ENCODE data around the gene DNAJC18.

DNA sequence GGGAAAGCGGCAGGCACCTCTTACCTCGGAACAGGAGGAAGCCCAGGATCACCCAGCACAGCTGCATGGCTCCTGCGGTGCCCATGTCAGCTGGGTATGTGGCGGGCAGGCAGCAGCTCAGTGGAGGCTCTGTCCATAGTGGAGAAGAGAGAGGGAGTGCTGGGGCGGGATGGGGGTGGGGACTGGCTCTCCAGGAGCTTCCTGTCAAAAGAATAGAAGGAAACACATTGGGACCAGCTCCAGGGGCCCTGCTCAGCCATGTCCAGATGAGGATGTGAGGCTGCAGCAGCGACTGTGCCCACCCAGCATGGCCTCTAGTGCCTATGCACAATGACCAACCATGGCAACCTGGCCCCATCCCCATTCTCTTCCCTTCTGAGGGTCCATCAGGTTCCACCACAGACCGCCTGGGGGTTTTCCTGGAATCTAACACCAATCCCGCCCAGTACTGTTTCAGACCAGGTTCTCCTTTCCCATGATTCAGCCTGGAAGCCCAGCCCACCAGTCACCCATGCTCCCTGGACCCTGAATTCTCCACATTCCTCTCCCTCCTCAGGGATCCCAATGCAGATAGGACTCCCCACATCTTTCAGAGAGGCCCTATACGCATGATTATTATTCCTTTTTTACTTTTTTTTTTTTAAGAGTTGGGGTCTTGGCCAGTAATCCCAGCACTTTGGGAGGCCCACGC is 23.4 kb upstream of the DNAJC18 start, which contains the start of gene ECSCR:
- TF ChIP-seq POLR2A (IDR thresholded peaks at IDR 0.05; ENCODE audit: low read depth, low read length), result no peak
- TF ChIP-seq, protein P1, sequence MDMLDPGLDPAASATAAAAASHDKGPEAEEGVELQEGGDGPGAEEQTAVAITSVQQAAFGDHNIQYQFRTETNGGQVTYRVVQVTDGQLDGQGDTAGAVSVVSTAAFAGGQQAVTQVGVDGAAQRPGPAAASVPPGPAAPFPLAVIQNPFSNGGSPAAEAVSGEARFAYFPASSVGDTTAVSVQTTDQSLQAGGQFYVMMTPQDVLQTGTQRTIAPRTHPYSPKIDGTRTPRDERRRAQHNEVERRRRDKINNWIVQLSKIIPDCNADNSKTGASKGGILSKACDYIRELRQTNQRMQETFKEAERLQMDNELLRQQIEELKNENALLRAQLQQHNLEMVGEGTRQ (IDR thresholded peaks at IDR 0.05; ENCODE audit: low read depth, low read length), result no peak
- no peak for TF ChIP-seq RAD21 (IDR thresholded peaks at IDR 0.05; ENCODE audit: low read length)
- TF ChIP-seq, protein P2, sequence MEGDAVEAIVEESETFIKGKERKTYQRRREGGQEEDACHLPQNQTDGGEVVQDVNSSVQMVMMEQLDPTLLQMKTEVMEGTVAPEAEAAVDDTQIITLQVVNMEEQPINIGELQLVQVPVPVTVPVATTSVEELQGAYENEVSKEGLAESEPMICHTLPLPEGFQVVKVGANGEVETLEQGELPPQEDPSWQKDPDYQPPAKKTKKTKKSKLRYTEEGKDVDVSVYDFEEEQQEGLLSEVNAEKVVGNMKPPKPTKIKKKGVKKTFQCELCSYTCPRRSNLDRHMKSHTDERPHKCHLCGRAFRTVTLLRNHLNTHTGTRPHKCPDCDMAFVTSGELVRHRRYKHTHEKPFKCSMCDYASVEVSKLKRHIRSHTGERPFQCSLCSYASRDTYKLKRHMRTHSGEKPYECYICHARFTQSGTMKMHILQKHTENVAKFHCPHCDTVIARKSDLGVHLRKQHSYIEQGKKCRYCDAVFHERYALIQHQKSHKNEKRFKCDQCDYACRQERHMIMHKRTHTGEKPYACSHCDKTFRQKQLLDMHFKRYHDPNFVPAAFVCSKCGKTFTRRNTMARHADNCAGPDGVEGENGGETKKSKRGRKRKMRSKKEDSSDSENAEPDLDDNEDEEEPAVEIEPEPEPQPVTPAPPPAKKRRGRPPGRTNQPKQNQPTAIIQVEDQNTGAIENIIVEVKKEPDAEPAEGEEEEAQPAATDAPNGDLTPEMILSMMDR (conservative IDR thresholded peaks at IDR 0.05; ENCODE audit: low read depth, low read length), result no peak
- no peak for TF ChIP-seq RCOR1 (IDR thresholded peaks at IDR 0.05; ENCODE audit: insufficient replicate concordance, low read length)
- no peak for TF ChIP-seq CHD1 (IDR thresholded peaks at IDR 0.05; ENCODE audit: low read depth, low read length)
- TF ChIP-seq, protein P3, sequence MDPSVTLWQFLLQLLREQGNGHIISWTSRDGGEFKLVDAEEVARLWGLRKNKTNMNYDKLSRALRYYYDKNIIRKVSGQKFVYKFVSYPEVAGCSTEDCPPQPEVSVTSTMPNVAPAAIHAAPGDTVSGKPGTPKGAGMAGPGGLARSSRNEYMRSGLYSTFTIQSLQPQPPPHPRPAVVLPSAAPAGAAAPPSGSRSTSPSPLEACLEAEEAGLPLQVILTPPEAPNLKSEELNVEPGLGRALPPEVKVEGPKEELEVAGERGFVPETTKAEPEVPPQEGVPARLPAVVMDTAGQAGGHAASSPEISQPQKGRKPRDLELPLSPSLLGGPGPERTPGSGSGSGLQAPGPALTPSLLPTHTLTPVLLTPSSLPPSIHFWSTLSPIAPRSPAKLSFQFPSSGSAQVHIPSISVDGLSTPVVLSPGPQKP (IDR thresholded peaks at IDR 0.05; ENCODE audit: borderline replicate concordance, low read depth, low read length), result no peak
